ENCODE measurements around the gene A2ML1. TPM values are rescaled to one million over a fixed set of nuclear protein-coding genes. Genes with fewer than 3 reads are reported as not detected.
A peak's percentile ranks its signal among the peaks of the same experiment; 100 is the strongest.

A2ML1 gene
- total RNA-seq, 1 donor from 2014 or later, result 3.1 TPM

DNA sequence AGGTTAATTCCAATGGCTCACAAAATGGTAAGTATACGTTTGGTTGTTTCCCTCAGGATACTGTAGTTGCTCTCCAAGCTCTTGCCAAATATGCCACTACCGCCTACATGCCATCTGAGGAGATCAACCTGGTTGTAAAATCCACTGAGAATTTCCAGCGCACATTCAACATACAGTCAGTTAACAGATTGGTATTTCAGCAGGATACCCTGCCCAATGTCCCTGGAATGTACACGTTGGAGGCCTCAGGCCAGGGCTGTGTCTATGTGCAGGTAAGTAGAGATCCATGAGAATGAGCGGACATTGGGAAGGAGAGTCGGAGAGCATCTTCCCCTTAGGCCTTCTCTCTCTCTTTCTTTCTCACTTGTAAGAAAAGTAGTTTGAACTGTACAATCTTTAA, 45.4 kb downstream of the A2ML1 start:
- H3K27me3 ChIP-seq (ENCODE audit: control insufficient read depth, insufficient read depth, low read length), result no peaks in the 10 kb centered on the region
- TF ChIP-seq, protein P1, sequence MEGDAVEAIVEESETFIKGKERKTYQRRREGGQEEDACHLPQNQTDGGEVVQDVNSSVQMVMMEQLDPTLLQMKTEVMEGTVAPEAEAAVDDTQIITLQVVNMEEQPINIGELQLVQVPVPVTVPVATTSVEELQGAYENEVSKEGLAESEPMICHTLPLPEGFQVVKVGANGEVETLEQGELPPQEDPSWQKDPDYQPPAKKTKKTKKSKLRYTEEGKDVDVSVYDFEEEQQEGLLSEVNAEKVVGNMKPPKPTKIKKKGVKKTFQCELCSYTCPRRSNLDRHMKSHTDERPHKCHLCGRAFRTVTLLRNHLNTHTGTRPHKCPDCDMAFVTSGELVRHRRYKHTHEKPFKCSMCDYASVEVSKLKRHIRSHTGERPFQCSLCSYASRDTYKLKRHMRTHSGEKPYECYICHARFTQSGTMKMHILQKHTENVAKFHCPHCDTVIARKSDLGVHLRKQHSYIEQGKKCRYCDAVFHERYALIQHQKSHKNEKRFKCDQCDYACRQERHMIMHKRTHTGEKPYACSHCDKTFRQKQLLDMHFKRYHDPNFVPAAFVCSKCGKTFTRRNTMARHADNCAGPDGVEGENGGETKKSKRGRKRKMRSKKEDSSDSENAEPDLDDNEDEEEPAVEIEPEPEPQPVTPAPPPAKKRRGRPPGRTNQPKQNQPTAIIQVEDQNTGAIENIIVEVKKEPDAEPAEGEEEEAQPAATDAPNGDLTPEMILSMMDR (IDR thresholded peaks at IDR 0.05; ENCODE audit: insufficient read depth, low read length, poor library complexity, severe bottlenecking), result no peak
- H3K4me3 ChIP-seq (ENCODE audit: low read depth, low read length), result no peak overlapping the region
- no peaks in the 10 kb centered on the region for H3K36me3 ChIP-seq (ENCODE audit: control insufficient read depth, insufficient read depth, low read length)
- DNase-seq (ENCODE audit: low read depth), result no peak

DNA sequence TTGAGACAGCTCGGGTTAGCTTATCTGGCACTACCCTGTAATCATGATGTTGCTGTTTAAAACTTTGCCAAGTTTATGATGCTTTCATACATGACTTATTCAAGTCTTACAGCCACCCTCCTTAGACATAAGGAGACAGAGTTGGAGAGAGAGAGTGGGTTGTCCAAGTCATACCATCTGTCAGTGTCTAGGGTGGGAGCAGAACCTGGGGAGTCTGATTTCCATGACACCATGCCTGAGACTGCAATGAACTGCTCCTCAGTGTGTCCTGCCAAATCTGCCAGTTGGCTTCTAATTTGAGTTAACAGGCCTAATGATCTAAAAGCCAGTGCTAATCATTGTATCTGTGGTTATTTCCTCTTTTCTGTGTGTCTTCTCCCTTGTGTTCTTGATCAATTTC, 48.2 kb downstream of the A2ML1 start:
- DNase-seq (ENCODE audit: low read depth), result no peak
- Histone ChIP-seq H3K36me3 (ENCODE audit: control insufficient read depth, insufficient read depth, low read length) (no peaks in the 10 kb centered on the region), H3K27me3 (ENCODE audit: control insufficient read depth, insufficient read depth, low read length) (no peaks in the 10 kb centered on the region), H3K4me3 (ENCODE audit: low read depth, low read length) (no peak overlapping the region)
- TF ChIP-seq, protein P1 (IDR thresholded peaks at IDR 0.05; ENCODE audit: insufficient read depth, low read length, poor library complexity, severe bottlenecking), result no peak

GRCh38 chr12:8871068-8871467, 48.6 kb downstream of the A2ML1 start:
- H3K4me3 ChIP-seq (ENCODE audit: low read depth, low read length), result no peak overlapping the region
- TF ChIP-seq, protein P1 (IDR thresholded peaks at IDR 0.05; ENCODE audit: insufficient read depth, low read length, poor library complexity, severe bottlenecking), result no peak
- H3K27me3 ChIP-seq (ENCODE audit: control insufficient read depth, insufficient read depth, low read length), result no peaks in the 10 kb centered on the region
- no peak for DNase-seq (ENCODE audit: low read depth)
- no peaks in the 10 kb centered on the region for H3K36me3 ChIP-seq (ENCODE audit: control insufficient read depth, insufficient read depth, low read length)

- DNase-seq (ENCODE audit: low read depth), result no peak
- TF ChIP-seq, protein P1 (IDR thresholded peaks at IDR 0.05; ENCODE audit: insufficient read depth, low read length, poor library complexity, severe bottlenecking), result no peak
- H3K4me3 ChIP-seq (ENCODE audit: low read depth, low read length), result no peak overlapping the region
- H3K27me3 ChIP-seq (ENCODE audit: control insufficient read depth, insufficient read depth, low read length), result no peaks in the 10 kb centered on the region
- H3K36me3 ChIP-seq (ENCODE audit: control insufficient read depth, insufficient read depth, low read length), result no peaks in the 10 kb centered on the region
Observed at GRCh38 chr12:8876887-8877286, 54.5 kb downstream of the A2ML1 start.

GRCh38 chr12:8886502-8887284, 64.3 kb downstream of the A2ML1 start:
- Histone ChIP-seq H3K36me3 (ENCODE audit: control insufficient read depth, insufficient read depth, low read length) (no peaks in the 10 kb centered on the region), H3K4me3 (ENCODE audit: low read depth, low read length) (no peak overlapping the region), H3K27me3 (ENCODE audit: control insufficient read depth, insufficient read depth, low read length) (no peaks in the 10 kb centered on the region)
- DNase-seq (ENCODE audit: low read depth), result no peak
- TF ChIP-seq, protein P1 (IDR thresholded peaks at IDR 0.05; ENCODE audit: insufficient read depth, low read length, poor library complexity, severe bottlenecking), result no peak

DNA sequence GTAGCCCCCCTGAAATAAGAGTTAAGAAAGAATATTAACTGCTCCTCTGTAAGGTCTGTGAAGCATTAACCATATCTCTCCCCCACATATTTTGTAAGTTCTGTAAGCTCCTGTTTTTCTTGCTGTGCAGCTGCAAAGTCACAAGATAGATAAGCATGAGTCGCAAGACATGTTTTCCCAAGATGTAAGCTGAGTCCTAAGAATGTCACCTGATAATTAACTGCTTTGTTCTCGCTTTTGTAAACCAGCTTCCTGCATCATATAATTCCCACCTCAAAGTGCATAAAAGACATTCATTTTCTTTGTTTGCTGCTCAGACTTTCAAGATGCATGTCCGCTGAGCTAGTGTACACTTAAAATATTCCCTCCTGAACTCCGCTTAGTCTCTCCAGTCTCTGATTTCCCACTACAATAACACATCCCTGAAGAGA, 64.9 kb downstream of the A2ML1 start:
- Histone ChIP-seq H3K36me3 (ENCODE audit: control insufficient read depth, insufficient read depth, low read length) (no peaks in the 10 kb centered on the region), H3K27me3 (ENCODE audit: control insufficient read depth, insufficient read depth, low read length) (no peaks in the 10 kb centered on the region), H3K4me3 (ENCODE audit: low read depth, low read length) (no peak overlapping the region)
- DNase-seq (ENCODE audit: low read depth), result peak; percentile 45
- TF ChIP-seq, protein P1 (IDR thresholded peaks at IDR 0.05; ENCODE audit: insufficient read depth, low read length, poor library complexity, severe bottlenecking), result no peak

Data from kidney epithelial cell (primary cell).